ENCODE results near the gene NTHL1. TPM values are rescaled to one million over a fixed set of nuclear protein-coding genes. Genes with fewer than 3 reads are reported as not detected.

The NTHL1 gene
- total RNA-seq, 1 donor from 2014 or later: 50.7 TPM

DNA sequence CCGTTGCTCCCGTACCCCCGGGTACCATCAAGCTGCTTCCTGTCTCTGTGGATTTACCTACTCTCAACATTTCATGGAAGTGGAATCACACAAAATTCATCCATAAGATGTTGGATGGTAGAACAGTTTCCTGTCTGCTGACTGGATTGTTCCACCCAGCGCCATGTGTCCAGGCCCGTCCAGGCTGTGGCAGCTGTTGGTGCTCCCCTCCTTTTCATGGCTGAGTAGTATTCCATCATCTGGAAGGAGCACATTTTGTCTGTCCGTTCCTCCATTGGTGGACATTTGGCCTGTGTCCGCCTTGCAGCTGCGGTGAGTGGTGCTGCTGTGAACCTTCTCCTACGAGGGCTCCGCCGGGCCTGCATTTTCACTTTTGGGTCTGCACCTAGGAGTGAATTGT is 18.5 kb upstream of the NTHL1 start:
- Mint-ChIP-seq H3K4me1 (no peaks in the 10 kb centered on the region), H3K36me3 (ENCODE audit: low read depth) (peaks cover 6% of the 10 kb centered on the region), H3K9me3 (no peaks in the 10 kb centered on the region), H3K27me3 (ENCODE audit: low read depth) (no peaks in the 10 kb centered on the region), H3K4me3 (no peak overlapping the region), H3K27ac (ENCODE audit: unreplicated experiment) (no peak overlapping the region)
- TF ChIP-seq, protein P1, sequence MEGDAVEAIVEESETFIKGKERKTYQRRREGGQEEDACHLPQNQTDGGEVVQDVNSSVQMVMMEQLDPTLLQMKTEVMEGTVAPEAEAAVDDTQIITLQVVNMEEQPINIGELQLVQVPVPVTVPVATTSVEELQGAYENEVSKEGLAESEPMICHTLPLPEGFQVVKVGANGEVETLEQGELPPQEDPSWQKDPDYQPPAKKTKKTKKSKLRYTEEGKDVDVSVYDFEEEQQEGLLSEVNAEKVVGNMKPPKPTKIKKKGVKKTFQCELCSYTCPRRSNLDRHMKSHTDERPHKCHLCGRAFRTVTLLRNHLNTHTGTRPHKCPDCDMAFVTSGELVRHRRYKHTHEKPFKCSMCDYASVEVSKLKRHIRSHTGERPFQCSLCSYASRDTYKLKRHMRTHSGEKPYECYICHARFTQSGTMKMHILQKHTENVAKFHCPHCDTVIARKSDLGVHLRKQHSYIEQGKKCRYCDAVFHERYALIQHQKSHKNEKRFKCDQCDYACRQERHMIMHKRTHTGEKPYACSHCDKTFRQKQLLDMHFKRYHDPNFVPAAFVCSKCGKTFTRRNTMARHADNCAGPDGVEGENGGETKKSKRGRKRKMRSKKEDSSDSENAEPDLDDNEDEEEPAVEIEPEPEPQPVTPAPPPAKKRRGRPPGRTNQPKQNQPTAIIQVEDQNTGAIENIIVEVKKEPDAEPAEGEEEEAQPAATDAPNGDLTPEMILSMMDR (conservative IDR thresholded peaks at IDR 0.05): no peak
- no peak for DNase-seq (ENCODE audit: low read depth, low spot score)

DNA sequence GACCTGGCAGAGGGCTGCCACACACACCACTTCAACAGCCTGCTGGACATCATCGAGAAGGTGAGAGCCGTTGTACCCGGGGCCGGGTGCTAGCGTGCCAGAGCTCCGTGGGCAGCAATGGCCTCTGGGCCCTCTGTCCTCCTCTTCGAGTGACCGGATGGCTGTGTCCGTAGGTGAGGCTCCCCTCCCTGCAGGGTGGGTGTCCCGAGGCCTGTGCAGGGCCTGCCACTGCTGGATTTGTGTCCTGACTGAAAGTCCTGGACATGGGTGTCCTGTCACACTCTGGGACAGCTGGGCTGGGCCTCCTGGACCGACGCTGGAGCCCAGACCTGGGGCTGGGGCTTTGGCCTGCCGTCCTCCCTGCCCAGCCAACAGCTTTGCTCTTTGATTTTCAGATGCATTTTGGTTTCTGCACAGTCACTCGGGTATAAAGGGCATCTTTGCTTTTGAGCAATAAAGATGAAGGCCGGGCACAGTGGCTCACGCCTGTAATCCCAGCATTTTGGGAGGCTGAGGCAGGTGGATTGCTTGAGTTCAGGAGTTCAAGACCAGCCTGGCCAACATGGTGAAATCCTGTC is 16.8 kb upstream of the NTHL1 start:
- Mint-ChIP-seq H3K27ac (ENCODE audit: unreplicated experiment) (no peak overlapping the region), H3K4me3 (no peak overlapping the region), H3K27me3 (ENCODE audit: low read depth) (no peaks in the 10 kb centered on the region), H3K9me3 (no peaks in the 10 kb centered on the region), H3K4me1 (no peaks in the 10 kb centered on the region), H3K36me3 (ENCODE audit: low read depth) (peaks cover 6% of the 10 kb centered on the region)
- TF ChIP-seq, protein P1 (conservative IDR thresholded peaks at IDR 0.05): no peak
- no peak for DNase-seq (ENCODE audit: low read depth, low spot score)

DNA sequence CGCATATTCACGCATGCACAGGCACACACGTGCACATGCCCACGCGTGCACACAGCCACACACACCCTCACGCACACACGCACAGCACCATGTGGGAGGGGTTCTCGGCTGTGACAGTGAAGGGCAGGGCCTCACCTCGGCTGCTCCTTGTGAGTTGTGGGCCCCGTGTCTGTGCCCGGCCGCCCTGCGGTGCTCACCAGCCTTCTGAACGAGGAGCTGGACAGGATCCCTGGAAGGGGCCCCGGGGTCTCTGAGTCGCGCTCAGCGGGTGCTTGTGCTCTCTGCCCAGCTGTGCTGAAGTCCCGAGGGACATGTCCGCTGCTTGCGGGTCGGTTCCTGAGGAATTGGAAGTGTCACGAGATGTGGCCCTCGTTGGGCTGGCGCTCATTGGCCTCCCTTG is 16.2 kb upstream of the NTHL1 start:
- peaks cover 6% of the 10 kb centered on the region for H3K36me3 Mint-ChIP-seq (ENCODE audit: low read depth)
- DNase-seq (ENCODE audit: low read depth, low spot score): no peak
- no peaks in the 10 kb centered on the region for H3K4me1 Mint-ChIP-seq
- H3K27ac Mint-ChIP-seq (ENCODE audit: unreplicated experiment): no peak overlapping the region
- no peaks in the 10 kb centered on the region for H3K27me3 Mint-ChIP-seq (ENCODE audit: low read depth)
- H3K4me3 Mint-ChIP-seq: no peak overlapping the region
- TF ChIP-seq, protein P1 (conservative IDR thresholded peaks at IDR 0.05): no peak
- no peaks in the 10 kb centered on the region for H3K9me3 Mint-ChIP-seq

DNA sequence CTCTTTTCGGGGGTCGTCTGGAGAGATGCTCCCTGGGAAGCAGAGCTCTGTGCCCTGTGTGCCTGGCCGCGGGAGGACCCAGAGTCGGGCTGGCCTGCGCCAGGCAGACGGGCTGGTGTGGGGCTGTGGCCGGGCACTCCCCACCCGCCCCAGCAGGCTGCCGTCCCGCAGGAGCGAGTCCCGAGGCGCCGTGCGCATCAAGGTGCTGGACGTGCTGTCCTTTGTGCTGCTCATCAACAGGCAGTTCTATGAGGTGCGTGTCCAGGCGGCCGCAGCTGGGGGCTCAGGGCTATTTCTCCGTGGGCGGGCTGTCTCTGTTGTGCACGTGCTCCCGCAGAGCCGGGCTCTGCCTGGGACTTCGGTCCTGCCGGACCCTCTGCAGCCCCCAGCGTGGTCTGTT is 15.2 kb upstream of the NTHL1 start:
- no peak overlapping the region for H3K4me3 Mint-ChIP-seq
- peaks cover 6% of the 10 kb centered on the region for H3K36me3 Mint-ChIP-seq (ENCODE audit: low read depth)
- no peaks in the 10 kb centered on the region for H3K27me3 Mint-ChIP-seq (ENCODE audit: low read depth)
- H3K4me1 Mint-ChIP-seq: no peaks in the 10 kb centered on the region
- no peak overlapping the region for H3K27ac Mint-ChIP-seq (ENCODE audit: unreplicated experiment)
- no peaks in the 10 kb centered on the region for H3K9me3 Mint-ChIP-seq
- DNase-seq (ENCODE audit: low read depth, low spot score): no peak
- TF ChIP-seq, protein P1 (conservative IDR thresholded peaks at IDR 0.05): no peak

DNA sequence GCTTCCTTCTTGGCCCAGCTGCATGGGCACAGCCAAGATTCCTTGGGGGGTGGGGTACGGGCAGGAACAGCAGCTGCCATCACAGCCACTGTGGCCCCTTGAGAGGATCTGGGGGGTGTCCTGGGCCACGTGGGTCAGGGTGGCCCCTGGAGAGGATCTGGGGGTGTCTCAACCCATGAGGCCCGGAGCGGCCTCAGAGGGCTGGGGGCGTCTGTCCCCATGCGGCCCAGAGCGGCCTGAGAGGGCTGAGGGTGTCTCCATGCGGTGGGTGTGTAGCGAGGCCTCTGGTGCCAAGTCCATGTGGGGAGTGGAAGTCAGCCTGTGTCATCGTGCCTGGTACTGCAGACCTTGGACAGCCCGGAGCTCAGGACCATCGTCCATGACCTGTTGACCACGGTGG is 13.9 kb upstream of the NTHL1 start:
- Mint-ChIP-seq H3K9me3 (no peaks in the 10 kb centered on the region), H3K27me3 (ENCODE audit: low read depth) (no peaks in the 10 kb centered on the region), H3K4me1 (no peaks in the 10 kb centered on the region), H3K27ac (ENCODE audit: unreplicated experiment) (no peak overlapping the region), H3K4me3 (no peak overlapping the region), H3K36me3 (ENCODE audit: low read depth) (peaks cover 6% of the 10 kb centered on the region)
- TF ChIP-seq, protein P1 (conservative IDR thresholded peaks at IDR 0.05): no peak
- DNase-seq (ENCODE audit: low read depth, low spot score): no peak

Measured in neural crest cell (in vitro differentiated cells).